ENCODE measurements around the gene LRMDA. TPM values are rescaled to one million over a fixed set of nuclear protein-coding genes. Genes with fewer than 3 reads are reported as not detected.

The LRMDA gene
- total and polyA plus RNA-seq, 2 of the 4 experiments (the other 2 are of a cell fraction) = 0.07 TPM; not detected in 1

GRCh38 chr10:75441196-75441595 is 9.8 kb downstream of the LRMDA start:
- Histone ChIP-seq H2BK5ac (ENCODE audit: low read depth, low read length, poor library complexity, severe bottlenecking) (no peak overlapping the region), H2AFZ (replicated peaks; ENCODE audit: low read length, poor library complexity) (no peak overlapping the region), H2BK120ac (ENCODE audit: low read depth, low read length) (no peak overlapping the region), H3K4me2 (ENCODE audit: low read depth, low read length) (no peak overlapping the region), H3K4ac (ENCODE audit: low read depth, low read length) (no peak overlapping the region), H3K27me3 (ENCODE audit: control insufficient read depth, insufficient read depth, low read length) (peaks cover 8% of the 10 kb centered on the region), H3K18ac (ENCODE audit: low read depth, low read length) (no peak overlapping the region), H3K79me1 (ENCODE audit: low read depth in 1 of 2, low read length in 2 of 2) (no peaks in the 10 kb centered on the region), H3K4me3 (ENCODE audit: insufficient read depth, low read depth, low read length) (no peak overlapping the region), H4K91ac (ENCODE audit: insufficient read depth, low read depth, low read length) (no peak overlapping the region), H4K8ac (ENCODE audit: low read depth in 2 of 2, low read length in 2 of 2) (no peak overlapping the region), H3K36me3 (ENCODE audit: control insufficient read depth, insufficient read depth, low read length) (no peaks in the 10 kb centered on the region), H2AK9ac (replicated peaks; ENCODE audit: low read depth, low read length, poor library complexity) (no peak overlapping the region), H4K5ac (ENCODE audit: low read depth, low read length) (no peak overlapping the region), H3K27ac (ENCODE audit: insufficient read depth, low read length) (no peak overlapping the region), H3K9ac (ENCODE audit: low read depth, low read length) (no peak overlapping the region), H3K4me1 (ENCODE audit: control insufficient read depth, insufficient read depth, low read length) (no peaks in the 10 kb centered on the region), H2BK20ac (ENCODE audit: low read depth, low read length) (no peak overlapping the region), H4K20me1 (ENCODE audit: insufficient read depth, low read length) (no peaks in the 10 kb centered on the region), H3K9me1 (ENCODE audit: insufficient read depth, low read length) (no peaks in the 10 kb centered on the region), H2BK15ac (ENCODE audit: low read depth, low read length) (no peak overlapping the region), H3K9me3 (ENCODE audit: control insufficient read depth, insufficient read depth, low read length) (peaks cover 8% of the 10 kb centered on the region), H3K14ac (replicated peaks; ENCODE audit: low read depth, low read length) (no peak overlapping the region), H3K56ac (ENCODE audit: extremely low read depth, insufficient read depth, low read length) (no peak overlapping the region), H2AK5ac (ENCODE audit: low read depth, low read length) (no peak overlapping the region), H3K23ac (ENCODE audit: low read depth, low read length) (no peak overlapping the region)
- TF ChIP-seq RCOR1 (IDR thresholded peaks at IDR 0.05; ENCODE audit: insufficient replicate concordance, low read length) = no peak
- ATAC-seq (ENCODE audit: low read depth) (no peak), DNase-seq (no peak)
- 60% methylated on average over 1 of the region's 4 CpGs; no CpG with 5 or more reads in 1 of the 2 experiments for WGBS, 2 experiments (ENCODE audit: extremely low coverage in 2 of 2, insufficient read length in 1 of 2)
- in situ Hi-C loops (cut with MboI; ENCODE audit: low sequenced_read_pairs) (no loop called here), dilution Hi-C loops (cut with HindIII; ENCODE audit: low sequenced_read_pairs, unreplicated experiment) (no loop called here), intact Hi-C loops (cut with micrococcal nuclease) (no loop called here)
- POLR2A ChIA-PET (ENCODE audit: unreplicated experiment) = no interaction called here
- CTCF ChIA-PET = no interaction called here
- no TSS peak for BruUV-seq (replicated peaks)

All from IMR-90 (cell line).